ENCODE data around the gene BRS3.

- TF ChIP-seq FOXA1 (IDR thresholded peaks at IDR 0.05): no peak
- no peak for TF ChIP-seq TARDBP (IDR thresholded peaks at IDR 0.05)
- TF ChIP-seq SP1 (IDR thresholded peaks at IDR 0.05): no peak
- TF ChIP-seq, protein P1, sequence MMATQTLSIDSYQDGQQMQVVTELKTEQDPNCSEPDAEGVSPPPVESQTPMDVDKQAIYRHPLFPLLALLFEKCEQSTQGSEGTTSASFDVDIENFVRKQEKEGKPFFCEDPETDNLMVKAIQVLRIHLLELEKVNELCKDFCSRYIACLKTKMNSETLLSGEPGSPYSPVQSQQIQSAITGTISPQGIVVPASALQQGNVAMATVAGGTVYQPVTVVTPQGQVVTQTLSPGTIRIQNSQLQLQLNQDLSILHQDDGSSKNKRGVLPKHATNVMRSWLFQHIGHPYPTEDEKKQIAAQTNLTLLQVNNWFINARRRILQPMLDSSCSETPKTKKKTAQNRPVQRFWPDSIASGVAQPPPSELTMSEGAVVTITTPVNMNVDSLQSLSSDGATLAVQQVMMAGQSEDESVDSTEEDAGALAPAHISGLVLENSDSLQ (IDR thresholded peaks at IDR 0.05): no peak
- TF ChIP-seq FOXK2 (IDR thresholded peaks at IDR 0.05): no peak
- no peak for TF ChIP-seq BHLHE40 (IDR thresholded peaks at IDR 0.05; ENCODE audit: borderline replicate concordance)
- no peak for TF ChIP-seq ARNT (IDR thresholded peaks at IDR 0.05)
Observed at GRCh38 chrX:136464589-136464988, 23.2 kb upstream of the BRS3 start.

Measured in HEK293T (cell line).